Measurements from ENCODE around the gene WIPF3. TPM values are rescaled to one million over a fixed set of nuclear protein-coding genes. Genes with fewer than 3 reads are reported as not detected.

The WIPF3 gene
- total RNA-seq, 2 donors from 2014 or later = 1.6 to 2.3 TPM

DNA sequence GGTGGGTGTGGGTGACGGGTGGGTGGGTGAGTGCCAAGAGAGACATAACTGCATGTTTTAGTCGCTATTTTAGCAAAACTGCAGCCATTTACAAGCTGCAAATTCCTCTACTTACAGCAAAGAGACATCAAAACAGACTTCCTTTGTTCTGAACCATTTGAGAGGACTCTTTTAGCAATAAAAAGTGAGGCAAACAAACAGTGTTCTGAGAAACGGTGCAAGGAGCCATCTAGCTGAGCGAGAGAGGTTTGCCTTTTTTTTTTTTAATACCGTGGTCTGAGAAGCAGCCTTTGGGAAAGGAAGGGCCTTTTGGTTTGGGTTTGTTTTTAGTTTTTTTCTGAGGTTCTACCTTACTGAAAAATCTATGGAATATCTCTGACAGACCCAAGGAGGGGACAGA lies 120.4 kb downstream of the WIPF3 start:
- H3K27ac ChIP-seq = no peak overlapping the region
- no peak overlapping the region for H3K9ac ChIP-seq (ENCODE audit: low read depth in 2 of 2, low read length in 2 of 2)
- H3K27me3 ChIP-seq = no peaks in the 10 kb centered on the region
- H3K4me1 ChIP-seq = no peaks in the 10 kb centered on the region
- H3K4me3 ChIP-seq = no peak overlapping the region
- H3K9me3 ChIP-seq = no peaks in the 10 kb centered on the region
- no peak for DNase-seq
- intact Hi-C loops (cut with DNase I) = no loop called here
- no peaks in the 10 kb centered on the region for H3K36me3 ChIP-seq
- TF ChIP-seq, protein P1, sequence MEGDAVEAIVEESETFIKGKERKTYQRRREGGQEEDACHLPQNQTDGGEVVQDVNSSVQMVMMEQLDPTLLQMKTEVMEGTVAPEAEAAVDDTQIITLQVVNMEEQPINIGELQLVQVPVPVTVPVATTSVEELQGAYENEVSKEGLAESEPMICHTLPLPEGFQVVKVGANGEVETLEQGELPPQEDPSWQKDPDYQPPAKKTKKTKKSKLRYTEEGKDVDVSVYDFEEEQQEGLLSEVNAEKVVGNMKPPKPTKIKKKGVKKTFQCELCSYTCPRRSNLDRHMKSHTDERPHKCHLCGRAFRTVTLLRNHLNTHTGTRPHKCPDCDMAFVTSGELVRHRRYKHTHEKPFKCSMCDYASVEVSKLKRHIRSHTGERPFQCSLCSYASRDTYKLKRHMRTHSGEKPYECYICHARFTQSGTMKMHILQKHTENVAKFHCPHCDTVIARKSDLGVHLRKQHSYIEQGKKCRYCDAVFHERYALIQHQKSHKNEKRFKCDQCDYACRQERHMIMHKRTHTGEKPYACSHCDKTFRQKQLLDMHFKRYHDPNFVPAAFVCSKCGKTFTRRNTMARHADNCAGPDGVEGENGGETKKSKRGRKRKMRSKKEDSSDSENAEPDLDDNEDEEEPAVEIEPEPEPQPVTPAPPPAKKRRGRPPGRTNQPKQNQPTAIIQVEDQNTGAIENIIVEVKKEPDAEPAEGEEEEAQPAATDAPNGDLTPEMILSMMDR (IDR thresholded peaks at IDR 0.05) = no peak

DNA sequence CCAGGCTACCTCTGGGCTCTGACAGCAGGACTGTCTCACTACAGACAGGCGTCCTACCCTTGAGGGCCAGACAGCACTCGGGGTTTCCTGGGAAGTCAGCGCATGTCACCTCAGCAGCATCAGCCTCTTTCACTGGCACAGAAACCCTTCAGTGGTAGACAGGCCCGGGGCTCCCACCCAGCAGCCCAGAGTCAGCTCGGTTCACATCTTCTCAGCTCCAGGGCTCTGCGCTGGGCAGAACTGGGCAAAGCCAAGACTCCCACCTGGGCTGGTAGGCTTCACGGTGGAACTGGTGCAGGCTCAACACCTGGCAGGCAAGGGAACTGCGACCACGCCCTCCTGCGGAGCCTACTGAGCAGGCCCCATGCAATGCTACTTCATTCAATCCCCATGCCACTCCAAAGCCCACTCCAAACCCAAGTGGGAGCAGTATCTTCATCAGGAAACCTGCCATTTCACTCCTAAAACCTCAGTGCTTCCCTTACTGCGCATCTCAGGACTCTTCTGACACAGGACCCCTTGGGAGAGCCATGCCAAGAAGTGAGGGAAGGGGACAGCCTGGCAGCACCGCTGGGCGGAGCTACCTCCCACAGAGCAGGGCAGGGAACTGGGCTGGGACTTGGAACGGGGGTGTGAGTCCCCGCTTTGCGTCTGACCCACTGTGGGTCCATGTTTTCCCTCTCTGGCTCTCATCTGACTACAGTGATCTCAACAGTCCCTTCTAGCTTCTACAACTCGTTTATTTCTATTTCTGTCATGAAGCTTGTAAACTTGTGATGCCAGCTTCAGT lies 122.9 kb downstream of the WIPF3 start:
- H3K36me3 ChIP-seq = no peaks in the 10 kb centered on the region
- no peaks in the 10 kb centered on the region for H3K27me3 ChIP-seq
- TF ChIP-seq, protein P1 (IDR thresholded peaks at IDR 0.05) = no peak

DNA sequence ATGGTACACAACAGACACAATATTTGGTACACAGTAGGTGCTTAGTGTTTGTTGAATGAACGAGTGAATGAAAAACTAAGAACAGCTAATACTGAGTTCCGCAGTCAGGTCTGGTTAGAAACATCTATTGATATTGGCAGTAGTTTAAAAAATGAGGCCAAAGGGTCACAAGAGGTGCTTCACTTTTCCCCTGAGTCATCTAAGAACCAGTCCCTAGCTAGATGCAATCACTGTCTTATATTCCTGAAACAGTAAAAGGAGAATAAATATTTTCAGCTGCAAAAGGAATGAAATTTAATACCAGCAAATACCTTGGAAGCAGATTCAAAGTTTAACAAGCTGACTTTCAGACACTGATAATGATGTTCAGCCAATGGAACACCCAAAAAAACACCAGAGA lies 128.8 kb downstream of the WIPF3 start:
- TF ChIP-seq, protein P1 (IDR thresholded peaks at IDR 0.05) = no peak
- Histone ChIP-seq H3K9me3 (no peaks in the 10 kb centered on the region), H3K36me3 (no peaks in the 10 kb centered on the region), H3K4me1 (no peaks in the 10 kb centered on the region), H3K9ac (ENCODE audit: low read depth in 2 of 2, low read length in 2 of 2) (no peak overlapping the region), H3K27me3 (no peaks in the 10 kb centered on the region), H3K27ac (no peak overlapping the region), H3K4me3 (no peak overlapping the region)
- no peak for DNase-seq
- intact Hi-C loops (cut with DNase I) = no loop called here

More for the DNA sequence above, 122.9 kb downstream of the WIPF3 start:
- Histone ChIP-seq H3K27ac (no peak overlapping the region), H3K4me3 (no peak overlapping the region), H3K4me1 (no peaks in the 10 kb centered on the region), H3K9ac (ENCODE audit: low read depth in 2 of 2, low read length in 2 of 2) (no peak overlapping the region), H3K9me3 (no peaks in the 10 kb centered on the region)
- intact Hi-C loops (cut with DNase I) = no loop called here
- no peak for DNase-seq

DNA sequence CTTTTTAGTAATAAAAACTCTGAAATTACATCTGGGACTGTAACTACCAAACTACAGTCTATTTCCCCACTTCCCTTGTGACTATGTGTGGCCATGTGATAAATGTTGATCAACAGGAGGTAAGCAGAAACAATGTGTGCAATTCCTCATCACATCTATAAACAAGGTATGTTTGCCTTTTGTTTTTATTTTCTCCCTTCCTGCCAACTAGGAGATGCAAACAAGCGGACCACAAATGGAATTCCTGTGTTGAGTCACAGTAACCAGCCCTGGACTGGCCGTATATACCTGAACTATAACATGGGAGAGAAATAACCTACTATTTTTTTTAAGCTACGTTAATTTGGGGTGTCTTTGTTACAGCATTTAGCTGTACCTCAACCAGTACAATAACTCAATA lies 130.8 kb downstream of the WIPF3 start:
- H3K9ac ChIP-seq (ENCODE audit: low read depth in 2 of 2, low read length in 2 of 2) = no peak overlapping the region
- intact Hi-C loops (cut with DNase I) = no loop called here
- no peaks in the 10 kb centered on the region for H3K36me3 ChIP-seq
- TF ChIP-seq, protein P1 (IDR thresholded peaks at IDR 0.05) = no peak
- no peak for DNase-seq
- H3K4me1 ChIP-seq = no peaks in the 10 kb centered on the region
- H3K27ac ChIP-seq = no peak overlapping the region
- H3K9me3 ChIP-seq = no peaks in the 10 kb centered on the region
- H3K4me3 ChIP-seq = no peak overlapping the region
- no peaks in the 10 kb centered on the region for H3K27me3 ChIP-seq

DNA sequence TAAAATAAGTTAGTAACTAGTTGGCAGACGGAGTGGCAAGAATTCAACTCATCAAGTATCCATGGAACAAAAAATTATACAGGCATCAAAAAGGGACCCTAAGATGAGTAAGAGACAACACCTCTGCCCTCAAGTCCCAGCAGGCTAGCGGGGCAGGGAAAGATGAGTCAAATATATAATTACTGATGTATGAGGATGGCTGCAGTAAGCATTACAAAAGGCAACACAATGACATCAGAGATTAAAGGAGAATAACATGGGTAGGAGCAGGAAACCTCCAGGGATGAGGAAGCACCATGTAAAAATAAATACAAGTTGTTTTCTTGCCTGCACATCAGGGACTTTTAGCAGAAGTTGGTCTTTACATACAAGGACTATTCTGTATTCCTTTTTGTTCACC lies 133.9 kb downstream of the WIPF3 start:
- intact Hi-C loops (cut with DNase I) = no loop called here
- TF ChIP-seq, protein P1 (IDR thresholded peaks at IDR 0.05) = no peak
- Histone ChIP-seq H3K9me3 (no peaks in the 10 kb centered on the region), H3K27ac (no peak overlapping the region), H3K27me3 (no peaks in the 10 kb centered on the region), H3K4me1 (no peaks in the 10 kb centered on the region), H3K4me3 (no peak overlapping the region), H3K9ac (ENCODE audit: low read depth in 2 of 2, low read length in 2 of 2) (no peak overlapping the region), H3K36me3 (no peaks in the 10 kb centered on the region)
- no peak for DNase-seq
